Activated CD4-positive, alpha-beta T cell treated with anti-CD3 and anti-CD28 coated beads, Interleukin-2, amount 50 U/mL, for 4 hours (primary cell): ENCODE results near the gene OSBP2.

Source experiments
- DNase-seq, 2 experiments: peaks; one replicate each; pipeline ENCODE4 v3.0.0-alpha.2; 2020

OSBP2 gene

DNA sequence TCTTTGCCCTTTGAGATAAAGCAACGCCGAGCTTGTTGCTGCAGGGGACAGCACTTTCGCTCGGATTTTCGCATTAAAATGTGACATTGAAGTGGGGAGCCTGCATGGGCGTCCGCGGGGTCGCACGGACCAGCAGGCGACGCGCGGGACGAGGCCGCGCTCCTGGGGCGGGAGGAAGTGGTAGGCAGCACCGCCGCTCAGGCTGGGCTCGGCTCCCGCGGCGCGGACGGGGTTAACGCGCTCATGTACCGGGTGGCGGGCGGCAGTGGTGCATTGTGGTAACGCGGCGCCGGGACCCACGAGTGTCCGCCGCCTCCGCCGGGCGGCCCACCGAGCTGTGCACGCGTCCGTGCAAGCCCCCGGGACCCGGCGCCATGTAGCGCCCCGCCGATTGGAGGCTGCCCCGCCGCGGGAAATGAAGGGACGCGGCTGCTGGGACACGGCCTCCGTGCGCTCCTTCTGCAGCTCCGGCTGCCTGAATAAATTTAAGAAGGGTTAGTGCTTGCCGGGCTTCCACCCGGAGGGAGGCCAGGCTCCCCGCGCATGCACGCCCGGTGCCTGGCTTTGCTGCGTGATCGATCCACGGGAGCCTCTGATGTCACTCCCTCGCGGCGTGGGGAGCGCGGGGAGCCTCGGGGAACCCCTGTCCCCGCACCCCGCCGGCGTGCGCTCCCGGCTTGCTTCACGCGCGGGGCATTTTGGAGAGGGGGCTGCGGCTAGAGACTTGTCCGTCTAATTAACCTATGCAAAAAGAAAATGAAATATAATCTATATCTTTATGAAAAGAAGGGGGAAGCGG lies 127.7 kb downstream of the OSBP2 start:
- DNase-seq: no peak

DNA sequence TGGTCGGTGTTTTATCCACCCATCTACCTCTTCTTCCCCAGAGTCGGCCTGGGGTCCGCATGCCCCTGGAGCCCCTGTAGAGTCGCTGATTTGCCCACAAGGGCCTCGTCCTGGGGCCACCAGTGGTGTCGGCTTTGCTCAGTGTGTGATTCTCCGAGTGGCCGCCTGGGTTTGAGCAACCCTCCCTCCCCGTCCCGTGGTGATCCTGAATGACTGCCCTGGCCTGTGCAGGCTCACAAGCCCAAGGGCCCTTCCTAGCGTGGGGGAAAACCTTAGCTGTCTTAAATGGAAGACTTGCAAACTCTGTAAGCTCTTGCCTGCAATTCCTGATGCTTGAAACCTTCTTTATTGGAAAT lies 128.3 kb downstream of the OSBP2 start:
- no peak for DNase-seq

DNA sequence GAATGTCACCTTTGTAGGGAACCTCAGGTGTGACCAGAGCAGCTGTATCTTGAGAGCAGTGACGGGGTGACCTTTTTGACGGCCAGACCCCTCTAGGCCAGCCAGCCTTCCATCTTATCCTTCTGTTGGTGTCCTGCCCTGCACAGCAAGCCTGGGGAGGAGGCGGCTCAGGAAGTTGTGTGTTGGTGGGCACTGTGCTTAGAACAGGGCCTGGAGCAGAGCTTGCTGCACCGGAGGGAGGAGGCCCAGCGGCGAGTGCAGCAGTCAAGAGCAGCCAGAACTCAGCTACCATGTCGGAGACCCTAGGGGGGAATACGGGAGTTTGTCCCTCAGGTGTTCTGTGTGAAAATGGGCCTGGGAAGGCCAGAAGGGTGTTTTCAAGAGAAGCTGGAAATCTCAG lies 129.4 kb downstream of the OSBP2 start:
- no peak for DNase-seq

DNA sequence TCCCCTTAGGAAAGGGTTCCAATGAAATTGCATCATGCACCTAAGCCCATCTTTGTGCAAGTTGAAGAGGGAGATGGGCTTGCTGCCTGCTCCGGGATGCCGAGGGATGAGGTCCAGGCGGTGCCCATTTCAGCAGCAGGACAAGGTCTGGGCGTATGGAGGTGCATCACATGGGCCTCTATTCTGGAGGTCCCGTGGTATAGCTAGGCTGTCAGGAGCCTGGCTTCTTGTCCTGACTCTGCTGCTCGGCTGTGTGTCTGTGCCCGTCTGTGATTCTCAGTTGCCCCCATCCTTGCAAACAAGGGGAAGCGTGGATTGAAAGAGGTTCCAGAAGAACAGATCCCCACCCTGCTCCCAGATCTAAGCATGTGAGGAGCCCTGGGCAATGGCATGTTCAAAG lies 130.0 kb downstream of the OSBP2 start:
- no peak for DNase-seq

DNA sequence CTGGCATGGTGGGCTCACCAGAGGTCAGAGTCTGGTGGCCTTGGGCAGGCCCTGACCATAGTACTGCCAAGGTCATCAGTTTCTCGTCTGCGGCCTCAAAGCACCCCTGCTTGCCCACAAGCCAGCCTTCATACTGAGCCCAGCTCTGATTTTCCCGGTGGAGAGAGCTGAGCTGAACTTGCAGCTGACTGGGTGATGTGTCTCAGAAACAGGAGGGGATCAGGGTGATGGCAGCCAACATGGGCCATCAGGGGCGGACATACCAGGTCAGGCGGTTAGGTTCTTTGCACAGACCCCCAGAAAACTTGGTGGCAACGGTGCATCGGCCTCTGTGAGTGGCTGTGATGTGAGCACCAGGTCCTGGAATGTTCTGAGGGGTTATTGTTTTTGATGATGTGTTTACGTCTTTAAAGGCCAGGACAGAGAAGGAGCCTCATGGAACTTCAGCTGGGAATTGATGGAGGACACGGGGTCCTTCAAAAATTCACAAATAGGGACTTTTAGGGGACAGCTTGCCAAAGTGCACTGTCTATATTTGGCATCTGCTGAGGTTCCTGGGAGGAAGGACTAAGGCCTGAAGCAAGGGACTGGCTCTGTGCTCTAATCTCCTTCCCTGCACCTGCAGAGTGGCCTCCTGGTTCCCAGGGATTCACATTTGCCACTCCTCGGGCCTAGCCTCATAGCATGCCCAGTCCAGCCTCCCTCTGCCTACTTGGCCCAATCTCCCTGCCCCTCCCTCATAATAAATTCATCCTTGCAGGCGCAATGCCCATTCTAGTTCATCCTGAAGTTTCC lies 131.2 kb downstream of the OSBP2 start:
- DNase-seq: no peak

DNA sequence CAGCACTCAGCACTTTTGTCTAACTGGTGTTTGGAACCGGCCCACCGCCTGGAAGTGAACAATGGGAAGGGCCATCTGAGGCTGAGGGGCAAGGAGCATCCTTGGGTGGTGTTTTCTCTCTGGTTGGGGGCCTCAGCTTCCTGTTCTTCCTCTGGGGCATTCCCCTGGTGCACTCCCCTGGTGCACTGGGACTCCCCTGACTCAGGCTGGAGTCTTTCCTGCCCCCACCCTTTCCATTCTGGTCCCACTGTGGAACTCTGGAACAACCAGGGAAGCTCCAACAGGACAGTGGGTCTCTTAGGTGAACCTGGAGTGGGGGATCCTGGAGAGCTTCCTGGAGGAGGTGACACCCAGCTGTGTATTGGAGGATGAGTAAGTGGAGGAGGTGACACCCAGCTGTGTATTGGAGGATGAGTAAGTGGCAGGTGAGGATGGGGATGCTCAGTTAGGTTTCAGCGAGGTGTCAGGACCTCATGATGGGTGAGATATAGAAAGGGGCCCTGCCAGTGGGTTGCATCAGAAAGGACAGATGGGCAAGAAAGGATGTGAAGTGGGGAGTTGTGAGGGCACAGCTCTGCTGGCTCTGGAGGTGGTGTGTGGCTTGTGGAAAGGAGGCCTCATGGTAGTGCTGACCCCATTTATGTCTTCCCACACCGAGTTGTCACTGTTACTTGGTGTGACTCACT lies 132.1 kb downstream of the OSBP2 start:
- no peak for DNase-seq

DNA sequence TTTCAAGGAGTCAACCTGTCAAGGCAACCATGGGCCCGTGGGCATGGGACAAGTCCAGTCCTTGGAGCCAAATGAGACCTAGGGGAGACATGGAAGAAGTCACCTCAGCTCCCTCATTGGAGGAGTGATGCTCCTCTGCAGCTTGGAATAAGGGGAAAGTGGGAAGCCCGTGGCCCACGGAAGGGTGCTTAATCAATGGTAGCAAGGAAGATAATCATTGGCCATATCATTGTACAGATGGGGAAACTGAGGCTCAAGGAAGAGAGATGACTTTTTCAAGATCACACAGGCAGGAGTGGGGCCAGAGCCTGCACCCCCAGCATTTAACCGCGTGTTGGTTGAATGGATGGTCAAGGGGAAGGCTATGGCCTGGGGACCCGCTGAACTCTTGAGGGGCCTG lies 133.0 kb downstream of the OSBP2 start:
- no peak for DNase-seq

DNA sequence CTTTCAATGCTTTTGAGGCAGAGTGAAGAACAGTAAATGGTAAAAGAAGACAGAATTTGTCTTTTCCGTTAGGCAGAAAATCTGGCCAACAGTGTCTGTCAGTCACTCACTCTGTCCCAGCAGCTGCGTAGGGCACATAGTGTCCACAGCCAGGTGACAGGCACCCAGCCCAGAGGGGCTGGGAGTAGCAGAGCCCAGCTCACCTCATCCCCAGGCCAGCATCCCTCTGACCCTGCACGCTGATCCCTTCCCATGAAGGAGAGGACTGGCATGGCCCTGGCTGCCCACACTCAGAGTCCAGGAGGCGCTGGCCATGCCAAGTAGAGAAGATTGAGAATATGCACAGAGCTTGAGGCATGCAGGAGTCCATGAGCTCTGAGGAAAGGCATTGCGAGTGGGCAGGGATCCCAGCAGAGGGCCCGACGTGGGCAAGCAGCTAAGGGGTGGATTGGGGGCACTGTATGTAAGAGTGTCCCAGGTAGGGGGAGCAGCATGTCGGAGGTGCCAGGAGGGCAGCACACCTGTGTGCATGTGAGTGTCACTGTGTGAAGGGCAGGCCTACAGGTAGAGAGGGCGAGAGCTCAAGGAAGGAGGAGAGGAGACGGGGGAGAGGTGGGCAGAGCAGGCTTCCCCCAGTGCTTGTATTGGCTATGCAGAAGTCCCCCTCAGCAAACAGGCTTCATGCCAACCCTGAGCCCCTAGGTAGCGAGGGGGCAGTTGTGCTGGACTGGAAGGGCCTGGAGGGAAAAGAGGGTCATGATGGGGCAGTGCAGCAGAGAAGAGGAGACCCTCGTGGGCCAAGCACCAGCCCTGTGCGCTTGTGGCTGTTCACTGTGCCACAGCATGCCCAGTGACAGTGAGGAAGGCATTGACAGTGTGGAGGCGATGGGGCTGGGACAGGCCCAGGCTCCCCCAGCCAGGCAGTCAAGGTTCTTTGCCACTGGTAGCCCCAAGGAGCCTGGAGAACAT lies 133.8 kb downstream of the OSBP2 start:
- no peak for DNase-seq

DNA sequence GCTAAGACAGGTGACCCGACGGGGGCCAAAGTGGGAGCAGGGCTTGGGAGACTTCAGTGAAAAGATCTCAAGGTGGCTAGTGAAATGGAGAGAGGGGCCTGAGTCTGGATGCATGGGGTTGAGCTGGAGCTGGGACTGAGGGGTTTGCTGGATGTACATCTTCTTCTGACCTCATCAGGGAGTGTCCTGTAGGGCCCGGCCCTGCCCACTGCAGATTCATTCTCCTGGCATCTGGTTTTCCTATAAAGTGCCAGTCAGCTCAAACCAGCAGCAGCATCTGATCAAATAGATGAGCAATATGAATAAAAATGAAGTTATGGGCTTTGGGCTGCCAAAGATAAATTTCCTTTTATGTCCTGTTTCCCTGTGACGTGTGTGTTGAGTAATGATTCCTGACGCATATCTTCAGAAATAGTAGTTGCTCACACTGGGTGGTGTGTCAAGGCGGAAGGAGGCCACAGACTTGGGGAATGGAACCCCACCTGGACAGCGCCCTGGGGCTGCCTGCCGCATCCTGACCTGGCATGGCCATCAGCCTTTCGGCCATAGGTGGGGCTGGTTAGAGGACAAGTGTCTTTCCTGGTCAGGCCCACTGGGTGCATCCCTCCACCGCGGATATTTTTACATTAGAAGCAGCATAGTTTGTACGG lies 135.4 kb downstream of the OSBP2 start:
- DNase-seq: no peak

DNA sequence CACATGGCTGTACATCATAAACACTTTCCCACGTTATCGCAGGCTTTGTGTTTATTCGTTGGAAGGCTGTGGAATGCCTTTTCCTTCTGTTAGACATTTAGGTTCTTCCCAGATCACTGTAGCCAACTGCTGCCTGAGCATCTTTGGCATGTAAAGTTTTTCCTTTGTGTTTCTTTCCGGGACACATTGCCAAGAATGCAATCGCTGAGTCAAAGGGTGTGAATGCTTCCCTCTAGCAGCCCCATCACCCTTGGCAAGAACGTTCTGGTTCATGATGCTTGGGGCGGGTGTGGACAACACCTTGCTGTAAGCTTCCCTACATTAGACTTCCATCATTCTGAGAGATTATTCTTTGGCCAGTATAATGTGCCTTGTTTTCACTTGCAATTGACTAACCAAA lies 136.2 kb downstream of the OSBP2 start:
- no peak for DNase-seq

DNA sequence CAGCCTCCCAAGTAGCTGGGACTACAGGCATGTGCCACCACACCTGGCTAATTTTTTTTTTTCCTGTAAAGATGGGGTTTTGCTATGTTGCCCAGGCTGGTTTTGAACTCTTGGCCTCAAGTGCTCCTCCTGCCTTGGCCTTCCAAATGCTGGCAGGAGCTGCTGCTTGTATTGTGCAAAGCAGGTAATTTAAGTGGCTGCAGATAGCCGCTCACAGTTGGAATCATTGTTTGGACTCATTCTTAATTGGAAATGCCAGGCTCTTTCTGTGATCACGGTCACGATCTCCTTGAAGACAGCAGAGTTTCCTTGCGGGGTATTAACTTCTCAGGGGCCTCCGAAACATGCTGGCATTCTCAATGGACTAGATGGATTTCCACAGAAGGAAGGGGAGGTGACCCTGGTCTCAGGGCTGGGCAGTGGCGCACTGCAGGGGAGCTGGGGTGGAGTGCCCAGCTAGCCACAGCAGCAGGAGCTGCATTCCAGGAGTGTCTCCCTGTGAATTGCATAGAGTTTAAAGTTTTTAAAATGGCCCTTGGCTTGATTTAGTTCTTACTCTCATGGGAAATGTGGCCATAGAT lies 137.8 kb downstream of the OSBP2 start:
- no peak for DNase-seq

DNA sequence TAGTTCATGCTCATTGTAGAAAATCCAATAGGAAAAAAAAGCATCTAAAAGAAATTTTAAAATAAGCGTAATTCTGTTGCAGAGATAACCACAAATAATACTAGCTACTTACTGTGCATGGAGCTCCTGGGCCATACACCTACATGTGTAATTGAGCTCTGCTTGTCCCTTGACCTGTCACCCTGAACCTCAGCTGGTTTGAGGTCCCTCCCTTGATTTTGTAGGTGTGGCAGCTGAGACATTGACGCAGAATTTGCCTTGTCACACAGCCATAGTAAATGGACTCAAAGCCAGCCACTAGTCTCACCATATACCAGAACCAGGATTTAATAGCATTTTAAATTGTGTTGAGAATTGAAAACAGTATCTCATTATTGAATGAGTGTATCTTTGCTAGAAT lies 138.6 kb downstream of the OSBP2 start:
- no peak for DNase-seq

DNA sequence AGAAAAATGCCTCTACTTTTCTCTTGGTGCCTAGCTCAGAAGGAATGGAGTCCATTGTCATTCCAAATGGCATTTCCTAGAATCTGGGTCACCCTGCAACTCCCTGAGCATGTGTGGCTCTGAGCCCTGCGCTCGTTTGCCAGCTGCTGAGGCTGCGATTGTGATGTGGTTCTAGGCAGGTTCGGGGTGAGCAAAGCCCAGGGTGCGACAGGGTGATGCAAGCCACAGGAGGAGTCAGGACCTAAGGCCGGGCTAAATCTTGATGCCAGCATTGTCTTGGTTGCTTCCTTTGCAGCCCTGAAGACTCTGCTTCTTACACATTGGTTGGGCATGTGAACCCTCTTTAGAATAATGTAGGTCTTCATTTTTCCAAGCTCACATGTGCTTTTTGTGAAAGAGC lies 142.9 kb downstream of the OSBP2 start:
- no peak for DNase-seq

DNA sequence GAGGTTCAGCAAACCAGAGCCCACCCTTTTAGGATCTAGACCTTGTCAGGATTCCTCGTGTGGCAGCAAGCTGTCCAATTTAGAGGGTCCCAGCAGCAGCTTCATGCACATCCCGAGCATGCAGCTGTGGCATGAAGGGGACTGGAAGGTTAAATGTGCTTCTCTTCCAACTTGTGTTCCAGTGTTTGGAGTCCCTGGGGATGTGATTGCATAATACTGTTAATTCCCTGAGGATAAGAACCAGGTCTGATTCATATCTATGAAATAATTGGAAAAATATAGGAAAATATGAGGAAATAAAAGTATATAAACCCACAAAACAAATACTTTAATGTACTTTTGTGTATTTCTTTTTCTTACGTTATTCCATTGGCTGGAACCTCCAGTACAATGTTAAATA lies 143.4 kb downstream of the OSBP2 start:
- no peak for DNase-seq

DNA sequence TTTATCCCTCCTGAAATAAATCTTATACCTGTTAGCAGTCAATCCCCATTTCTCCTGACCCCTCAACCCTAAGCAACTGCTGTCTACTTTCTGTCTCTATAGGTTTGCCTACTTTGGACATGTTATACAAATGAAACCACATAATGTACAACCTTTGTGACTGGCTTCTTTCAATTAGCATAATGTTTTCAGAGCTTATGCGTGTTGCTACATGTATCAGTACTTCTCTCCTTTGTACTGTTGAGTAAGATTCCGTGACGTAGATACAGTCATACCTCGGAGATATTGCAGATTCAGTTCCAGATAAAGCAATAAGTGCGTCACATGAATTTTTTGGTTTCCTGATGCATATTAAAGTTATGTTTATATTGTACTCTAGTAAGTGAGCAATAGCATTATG lies 146.6 kb downstream of the OSBP2 start:
- no peak for DNase-seq

DNA sequence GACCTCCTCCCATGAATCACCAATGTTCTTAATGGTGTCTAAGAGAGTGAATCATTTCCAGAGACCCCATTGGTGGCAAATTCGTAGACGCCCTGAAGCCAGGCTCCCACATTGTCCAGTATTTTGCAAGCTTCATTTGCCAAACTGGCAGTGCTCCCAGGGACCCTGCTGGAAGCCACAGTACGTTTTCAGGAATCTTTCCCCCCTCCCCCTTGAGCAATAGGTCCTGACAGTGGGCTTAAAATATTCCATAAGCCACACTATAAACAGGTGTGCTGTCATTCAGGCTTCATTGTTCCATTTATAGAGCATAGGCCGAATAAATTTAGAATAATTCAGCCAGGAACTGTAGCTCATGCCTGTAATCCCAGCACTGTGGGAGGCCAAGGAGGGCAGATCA lies 148.6 kb downstream of the OSBP2 start:
- no peak for DNase-seq

DNA sequence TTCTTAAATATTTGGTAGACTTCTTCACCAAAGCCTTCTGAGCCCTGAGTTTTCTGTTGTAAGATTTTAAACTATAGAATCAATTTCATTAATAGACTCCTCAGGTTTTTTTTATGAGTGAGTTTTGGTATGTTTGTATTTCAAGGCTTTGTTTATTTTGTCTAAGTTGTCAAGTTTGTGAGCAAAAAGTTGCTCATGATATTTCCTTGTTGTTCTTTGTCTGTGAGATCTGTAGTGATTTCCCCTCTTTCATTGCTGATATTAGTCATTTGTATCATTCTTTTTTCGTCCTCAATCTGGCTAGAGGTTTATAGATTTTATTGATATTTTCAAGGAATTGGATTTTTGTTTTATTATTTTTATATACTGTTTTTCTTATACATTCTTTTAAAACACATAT lies 152.9 kb downstream of the OSBP2 start:
- DNase-seq: no peak

DNA sequence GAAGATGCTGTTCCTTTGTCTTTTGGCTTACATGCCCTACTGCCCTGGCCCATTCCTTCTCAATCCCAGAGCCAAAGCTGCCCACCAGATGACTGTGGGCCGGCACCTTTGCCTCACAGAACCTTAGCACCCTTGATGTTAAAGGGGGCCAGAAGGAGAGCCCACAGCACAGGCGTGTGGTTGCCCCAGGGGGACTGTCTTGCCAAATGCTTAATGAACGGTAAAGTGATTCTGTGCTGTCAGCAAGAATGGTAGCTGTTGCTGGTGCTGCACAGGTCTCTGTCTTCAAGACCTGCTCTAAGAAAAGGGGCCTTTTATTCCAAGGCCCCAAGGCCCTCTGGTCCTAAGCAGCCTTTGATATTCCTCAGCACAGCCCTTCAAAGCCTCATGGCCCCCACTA lies 160.6 kb downstream of the OSBP2 start:
- no peak for DNase-seq

DNA sequence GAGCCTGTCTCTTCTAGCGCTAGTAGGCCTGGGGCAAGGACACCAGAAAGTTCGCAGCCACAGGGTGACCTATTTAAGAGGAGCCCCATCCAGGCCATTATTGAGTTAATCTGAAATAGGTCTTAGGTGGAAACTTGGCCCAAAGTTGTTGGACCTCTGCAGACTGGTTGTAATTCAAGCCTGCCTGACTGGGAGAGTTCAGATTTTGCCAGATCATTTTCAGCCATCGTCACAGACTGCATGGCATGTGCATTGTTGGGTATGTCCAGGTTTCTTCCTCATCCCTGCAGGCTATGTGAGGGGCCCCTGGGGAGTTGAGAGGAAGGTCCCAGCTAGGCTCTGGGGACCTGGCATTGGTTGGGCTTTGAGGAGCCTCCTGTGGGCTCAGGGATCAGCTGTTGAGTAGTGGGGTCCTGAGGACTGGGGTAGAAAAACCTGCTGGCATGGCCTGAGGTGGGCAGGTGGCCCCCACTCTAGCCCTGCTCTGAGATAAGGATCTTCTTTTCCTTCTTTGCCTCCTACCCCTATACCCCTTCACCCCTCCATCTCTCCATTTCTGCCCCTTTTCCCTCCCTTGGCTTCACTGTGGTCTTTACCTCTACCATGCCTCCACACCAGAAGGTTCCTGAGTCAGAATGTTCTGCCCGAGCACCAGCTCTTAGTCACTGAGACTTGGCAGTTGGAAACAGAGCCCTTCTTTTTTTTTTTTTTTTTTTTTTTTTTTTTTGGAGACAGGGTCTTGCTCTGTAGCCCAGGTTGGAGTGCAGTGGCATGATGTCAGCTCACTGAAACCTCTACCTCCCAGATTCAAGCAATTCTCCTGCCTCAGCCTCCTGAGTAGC lies 161.2 kb downstream of the OSBP2 start:
- DNase-seq: no peak

DNA sequence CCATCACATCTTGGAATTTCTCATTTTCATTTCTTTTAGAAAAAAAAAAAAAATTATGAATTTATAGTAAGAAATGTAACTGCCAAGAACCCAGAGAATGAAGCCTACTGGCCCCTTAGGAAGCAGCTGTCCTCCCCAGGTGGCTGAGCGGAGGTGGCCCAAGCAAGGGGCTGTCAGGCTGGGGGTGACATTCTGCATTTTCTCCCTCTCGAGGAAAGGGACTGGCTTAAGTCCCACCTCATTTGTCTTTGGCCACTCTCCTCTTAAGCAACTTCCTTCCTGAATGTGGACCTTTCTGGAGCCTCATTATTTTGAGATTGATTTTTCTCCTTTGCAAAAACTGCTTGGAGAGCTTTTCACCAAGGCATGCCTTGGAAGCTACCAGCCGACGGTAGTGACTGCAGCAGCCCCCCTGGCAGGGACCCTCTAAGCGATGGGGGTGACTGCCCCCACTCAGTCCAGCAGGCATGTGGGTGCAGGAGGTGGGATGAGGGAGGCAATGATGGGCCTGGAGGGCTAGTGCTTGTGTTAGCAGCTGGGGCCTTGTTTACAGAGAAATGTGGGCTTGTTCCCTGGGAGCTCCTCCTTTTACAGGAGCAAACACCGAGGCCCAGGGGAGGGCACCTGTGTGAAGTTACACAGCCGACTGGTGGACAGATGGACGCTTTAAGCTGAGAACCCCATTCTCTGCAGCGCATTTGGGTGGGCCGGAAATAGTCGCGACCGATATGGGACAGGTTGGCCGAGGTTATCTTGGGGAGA lies 162.2 kb downstream of the OSBP2 start:
- no peak for DNase-seq
